Measurements from ENCODE around the gene CUL5. TPM values are rescaled to one million over a fixed set of nuclear protein-coding genes. Genes with fewer than 3 reads are reported as not detected.

Gene CUL5
- total and polyA plus RNA-seq, 8 donors, result 3.1 to 19.9 (median 14.7) TPM

DNA sequence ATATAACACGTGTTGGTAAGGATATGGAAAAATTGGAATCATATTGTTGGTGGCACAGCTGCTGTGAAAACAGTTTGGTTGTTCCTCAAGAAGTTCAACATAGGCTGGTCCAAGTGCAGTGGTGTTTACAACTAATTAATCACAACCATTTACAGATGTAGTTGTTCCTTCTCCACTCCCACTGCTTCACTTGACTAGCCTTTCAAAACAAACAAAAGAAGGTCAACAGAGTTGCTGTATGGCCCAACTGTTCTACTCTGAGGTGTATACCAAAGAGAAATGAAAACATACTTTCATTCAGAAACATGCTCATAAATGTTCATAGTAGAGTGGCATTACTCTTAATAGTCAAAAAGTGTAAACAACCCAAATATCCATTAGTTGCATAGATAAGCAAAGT, 76.1 kb downstream of the CUL5 start:
- no peak for TF ChIP-seq CTCF (IDR thresholded peaks at IDR 0.05)
- no peak for FAIRE-seq
- ATAC-seq, result no peak
- Histone ChIP-seq H3K4me1 (no peaks in the 10 kb centered on the region), H3K27me3 (no peaks in the 10 kb centered on the region), H3K36me3 (peaks cover 0 to 6% (median 3%) of the 10 kb centered on the region in 3 donors), H3K4me3 (no peak overlapping the region), H3K27ac (no peak overlapping the region), H3K9me3 (no peaks in the 10 kb centered on the region)
- no peak for DNase-seq
- WGBS, 2 donors, result 38 to 58% methylated on average over 1 of the region's 1 CpG
- intact Hi-C loops (cut with DNase I), result no loop called here

- DNase-seq (no peak), ATAC-seq (no peak), FAIRE-seq (no peak)
- Histone ChIP-seq H3K4me3 (no peak overlapping the region), H3K27me3 (no peaks in the 10 kb centered on the region), H3K9me3 (no peaks in the 10 kb centered on the region), H3K4me1 (no peaks in the 10 kb centered on the region), H3K36me3 (peaks cover 0 to 6% (median 3%) of the 10 kb centered on the region in 3 donors), H3K27ac (no peak overlapping the region)
- intact Hi-C loops (cut with DNase I), result no loop called here
- WGBS, 2 donors, result 96 to 100% methylated on average over 2 of the region's 2 CpGs
- no peak for TF ChIP-seq CTCF (IDR thresholded peaks at IDR 0.05)
These were observed 77.0 kb downstream of the CUL5 start for GRCh38 chr11:108085672-108086071.

GRCh38 chr11:108092134-108092533, 83.4 kb downstream of the CUL5 start:
- Histone ChIP-seq H3K4me1 (peaks cover 0 to 3% (median 0%) of the 10 kb centered on the region in 3 donors), H3K9me3 (no peaks in the 10 kb centered on the region), H3K27ac (no peak overlapping the region), H3K36me3 (peaks cover 0 to 24% (median 3%) of the 10 kb centered on the region in 3 donors), H3K27me3 (no peaks in the 10 kb centered on the region), H3K4me3 (no peak overlapping the region)
- ATAC-seq (no peak), FAIRE-seq (no peak), DNase-seq (no peak)
- TF ChIP-seq CTCF (IDR thresholded peaks at IDR 0.05), result no peak
- 48 to 49% methylated on average over 2 of the region's 2 CpGs for WGBS, 2 donors
- intact Hi-C loops (cut with DNase I), result no loop called here

DNA sequence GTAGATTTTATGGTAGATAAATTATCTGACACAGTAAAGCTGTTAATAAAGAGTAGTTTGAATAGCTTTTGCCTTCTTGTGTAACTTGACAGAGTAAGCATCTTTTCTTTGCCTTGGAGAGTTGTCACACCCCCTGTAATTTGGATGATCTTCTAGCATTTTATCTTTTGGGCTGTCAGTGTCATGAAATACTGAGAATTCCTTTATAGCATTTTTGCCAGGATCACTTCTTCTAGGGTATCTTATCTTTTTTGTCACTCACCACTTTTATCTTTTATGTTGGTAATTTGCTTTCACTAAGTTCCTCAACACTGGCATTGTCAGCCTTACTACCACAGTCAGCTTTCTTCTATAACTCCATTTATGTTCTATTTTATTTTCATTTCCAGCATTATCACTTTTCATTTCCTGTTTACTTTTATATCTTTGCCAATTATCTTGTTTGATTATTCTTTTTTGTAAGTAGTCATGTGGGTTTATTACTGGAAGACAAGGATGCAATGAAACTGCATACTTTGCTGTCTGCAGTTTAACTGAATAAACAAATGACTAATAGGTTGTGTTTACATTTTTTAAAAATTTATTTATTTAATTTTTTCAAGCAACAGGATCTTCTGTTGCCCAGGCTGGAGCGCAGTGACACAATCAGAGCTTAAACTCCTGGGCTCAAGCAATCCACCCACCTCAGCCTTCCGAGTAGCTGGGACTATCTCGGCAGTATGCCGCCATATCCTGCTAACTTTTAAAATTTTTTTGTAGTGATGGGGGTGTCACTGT, 84.6 kb downstream of the CUL5 start:
- no peak for FAIRE-seq
- intact Hi-C loops (cut with DNase I), result no loop called here
- ATAC-seq, result peak in 1 of 4 donors; percentile 22
- Histone ChIP-seq H3K27me3 (no peaks in the 10 kb centered on the region), H3K36me3 (peaks cover 0 to 32% (median 4%) of the 10 kb centered on the region in 3 donors), H3K9me3 (no peaks in the 10 kb centered on the region), H3K4me1 (peaks cover 0 to 3% (median 0%) of the 10 kb centered on the region in 3 donors), H3K4me3 (no peak overlapping the region), H3K27ac (no peak overlapping the region)
- no peak for TF ChIP-seq CTCF (IDR thresholded peaks at IDR 0.05)
- 92 to 95% methylated on average over 4 of the region's 4 CpGs for WGBS, 2 donors
- no peak for DNase-seq

GRCh38 chr11:108097179-108097578, 88.5 kb downstream of the CUL5 start:
- H3K4me1 ChIP-seq, result peaks cover 0 to 3% (median 0%) of the 10 kb centered on the region in 3 donors
- no peaks in the 10 kb centered on the region for H3K27me3 ChIP-seq
- ATAC-seq (peak in 1 of 4 donors; percentile 37), FAIRE-seq (no peak), DNase-seq (no peak)
- TF ChIP-seq CTCF (IDR thresholded peaks at IDR 0.05), result no peak
- H3K4me3 ChIP-seq, result no peak overlapping the region
- H3K27ac ChIP-seq, result no peak overlapping the region
- 81 to 82% methylated on average over 3 of the region's 3 CpGs for WGBS, 2 donors
- intact Hi-C loops (cut with DNase I), result no loop called here
- no peaks in the 10 kb centered on the region for H3K9me3 ChIP-seq
- peaks cover 0 to 44% (median 8%) of the 10 kb centered on the region in 3 donors for H3K36me3 ChIP-seq

Measured in pancreas (tissue), 10 donors.